Measurements from ENCODE around the gene TXNL4B.

TXNL4B gene

DNA sequence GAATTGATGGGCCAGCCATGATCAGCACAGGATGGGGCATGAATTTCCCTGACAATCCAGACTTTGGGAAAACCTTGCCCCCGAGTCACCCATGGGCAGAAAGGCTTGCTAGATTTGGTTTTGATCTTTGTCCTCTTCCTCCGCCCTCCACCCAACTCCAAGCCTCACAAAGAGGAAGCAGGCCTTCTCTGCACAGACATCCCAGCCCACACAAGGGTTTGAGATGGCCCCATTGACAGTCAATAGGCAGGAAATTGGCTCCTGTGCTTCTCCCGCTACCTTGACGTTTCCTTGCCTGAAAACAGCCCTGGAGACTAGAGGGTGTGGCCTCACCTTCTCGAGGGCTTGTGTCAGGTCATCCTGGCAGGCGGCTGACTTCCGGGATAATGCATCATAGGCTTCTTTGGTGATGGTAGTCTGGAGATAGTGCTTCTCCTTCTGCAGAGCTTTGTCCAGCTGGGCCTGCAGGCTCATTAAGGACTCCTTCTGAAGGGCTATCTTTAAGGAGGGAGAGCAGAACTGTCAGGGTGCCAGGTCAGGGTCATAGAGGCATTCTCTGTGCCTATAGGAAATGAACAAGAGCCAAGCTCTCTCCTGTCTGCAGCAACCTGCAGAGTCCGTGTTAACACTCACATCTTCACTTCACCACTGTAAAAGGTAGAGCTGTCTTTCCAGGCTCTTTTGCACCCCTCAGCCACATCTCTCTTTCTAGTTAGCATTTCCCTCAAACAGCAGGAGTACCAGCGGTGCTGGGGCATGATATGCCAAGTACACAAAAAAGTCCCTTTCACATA, 32.4 kb upstream of the TXNL4B start:
- TF ChIP-seq, protein P1, sequence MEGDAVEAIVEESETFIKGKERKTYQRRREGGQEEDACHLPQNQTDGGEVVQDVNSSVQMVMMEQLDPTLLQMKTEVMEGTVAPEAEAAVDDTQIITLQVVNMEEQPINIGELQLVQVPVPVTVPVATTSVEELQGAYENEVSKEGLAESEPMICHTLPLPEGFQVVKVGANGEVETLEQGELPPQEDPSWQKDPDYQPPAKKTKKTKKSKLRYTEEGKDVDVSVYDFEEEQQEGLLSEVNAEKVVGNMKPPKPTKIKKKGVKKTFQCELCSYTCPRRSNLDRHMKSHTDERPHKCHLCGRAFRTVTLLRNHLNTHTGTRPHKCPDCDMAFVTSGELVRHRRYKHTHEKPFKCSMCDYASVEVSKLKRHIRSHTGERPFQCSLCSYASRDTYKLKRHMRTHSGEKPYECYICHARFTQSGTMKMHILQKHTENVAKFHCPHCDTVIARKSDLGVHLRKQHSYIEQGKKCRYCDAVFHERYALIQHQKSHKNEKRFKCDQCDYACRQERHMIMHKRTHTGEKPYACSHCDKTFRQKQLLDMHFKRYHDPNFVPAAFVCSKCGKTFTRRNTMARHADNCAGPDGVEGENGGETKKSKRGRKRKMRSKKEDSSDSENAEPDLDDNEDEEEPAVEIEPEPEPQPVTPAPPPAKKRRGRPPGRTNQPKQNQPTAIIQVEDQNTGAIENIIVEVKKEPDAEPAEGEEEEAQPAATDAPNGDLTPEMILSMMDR (IDR thresholded peaks at IDR 0.05; ENCODE audit: low read depth, low read length), result no peak
- DNase-seq, result no peak
- H3K4me3 ChIP-seq (ENCODE audit: low read depth, low read length), result no peak overlapping the region
- H3K9me3 ChIP-seq (ENCODE audit: severe bottlenecking), result no peaks in the 10 kb centered on the region
- H3K27ac ChIP-seq, result no peak overlapping the region
- H3K27me3 ChIP-seq (ENCODE audit: insufficient read depth, low read depth, severe bottlenecking), result no peaks in the 10 kb centered on the region
- H3K36me3 ChIP-seq, result no peaks in the 10 kb centered on the region

- TF ChIP-seq, protein P1 (IDR thresholded peaks at IDR 0.05; ENCODE audit: low read depth, low read length), result peak; percentile 84
- H3K27ac ChIP-seq, result no peak overlapping the region; the same call in 1 of the 2 replicates
- H3K4me3 ChIP-seq (ENCODE audit: low read depth, low read length), result no peak overlapping the region
- H3K36me3 ChIP-seq, result no peaks in the 10 kb centered on the region
- DNase-seq, result peak; percentile 77
- no peaks in the 10 kb centered on the region for H3K27me3 ChIP-seq (ENCODE audit: insufficient read depth, low read depth, severe bottlenecking)
- H3K9me3 ChIP-seq (ENCODE audit: severe bottlenecking), result no peaks in the 10 kb centered on the region
Measured at GRCh38 chr16:72124761-72125634, 31.6 kb upstream of the TXNL4B start.

- DNase-seq, result no peak
- Histone ChIP-seq H3K9me3 (ENCODE audit: severe bottlenecking) (no peaks in the 10 kb centered on the region), H3K36me3 (no peaks in the 10 kb centered on the region), H3K27me3 (ENCODE audit: insufficient read depth, low read depth, severe bottlenecking) (no peaks in the 10 kb centered on the region), H3K27ac (no peak overlapping the region), H3K4me3 (ENCODE audit: low read depth, low read length) (no peak overlapping the region)
- TF ChIP-seq, protein P1 (IDR thresholded peaks at IDR 0.05; ENCODE audit: low read depth, low read length), result no peak
Measured at GRCh38 chr16:72124148-72124547, 30.7 kb upstream of the TXNL4B start.

DNA sequence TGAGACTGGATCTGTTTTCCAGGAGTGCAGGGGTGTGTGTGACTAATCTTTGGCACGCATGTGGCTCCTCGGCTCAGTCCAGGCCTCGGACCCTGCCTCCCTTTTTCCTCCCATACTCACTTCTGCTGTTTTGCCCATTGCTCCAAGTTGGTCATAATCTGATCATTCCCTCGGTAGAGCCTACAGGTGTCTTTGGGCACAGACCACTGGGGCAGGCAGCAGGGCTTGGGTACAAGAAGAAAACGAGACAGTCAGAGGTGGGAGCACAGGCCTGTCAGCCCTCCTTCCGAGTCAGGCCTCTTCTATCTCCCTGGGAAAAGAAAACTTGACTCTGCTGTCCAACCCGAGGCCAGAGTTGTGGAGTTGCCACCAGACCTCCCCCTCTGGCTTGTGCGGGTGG, 30.0 kb upstream of the TXNL4B start:
- DNase-seq, result no peak
- Histone ChIP-seq H3K27ac (no peak overlapping the region), H3K27me3 (ENCODE audit: insufficient read depth, low read depth, severe bottlenecking) (no peaks in the 10 kb centered on the region), H3K36me3 (no peaks in the 10 kb centered on the region), H3K4me3 (ENCODE audit: low read depth, low read length) (no peak overlapping the region), H3K9me3 (ENCODE audit: severe bottlenecking) (no peaks in the 10 kb centered on the region)
- TF ChIP-seq, protein P1 (IDR thresholded peaks at IDR 0.05; ENCODE audit: low read depth, low read length), result no peak

DNA sequence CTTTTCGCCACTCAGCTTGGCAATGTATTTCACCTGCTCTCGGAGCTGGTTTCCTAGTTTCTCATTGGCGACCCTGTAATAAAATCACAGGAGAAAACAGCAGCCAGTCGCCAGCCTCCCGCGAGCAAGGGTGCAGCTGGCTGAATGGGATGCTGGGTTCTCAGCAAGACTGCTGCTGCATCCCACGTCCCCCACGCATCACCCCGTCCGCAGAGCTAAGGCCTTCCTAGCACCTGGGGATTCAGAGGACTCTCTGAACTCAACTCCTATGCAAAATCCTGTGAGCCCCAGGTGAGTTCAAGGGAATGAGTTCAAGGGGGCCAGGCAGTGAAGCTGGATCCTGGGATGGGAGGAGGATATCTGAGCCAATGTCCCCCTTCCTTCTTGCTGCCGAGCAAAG, 29.5 kb upstream of the TXNL4B start:
- Histone ChIP-seq H3K27me3 (ENCODE audit: insufficient read depth, low read depth, severe bottlenecking) (no peaks in the 10 kb centered on the region), H3K36me3 (no peaks in the 10 kb centered on the region), H3K27ac (no peak overlapping the region), H3K9me3 (ENCODE audit: severe bottlenecking) (no peaks in the 10 kb centered on the region), H3K4me3 (ENCODE audit: low read depth, low read length) (no peak overlapping the region)
- no peak for DNase-seq
- TF ChIP-seq, protein P1 (IDR thresholded peaks at IDR 0.05; ENCODE audit: low read depth, low read length), result no peak

Data from WERI-Rb-1 (cell line).